GM18870 (cell line): ENCODE data around the gene ERMAP.
"Not testable (repeated sequence)": the region's sequence is repeated elsewhere in the genome, so short reads cannot be mapped to it uniquely, and the experiment has no call there.

Experiments
- ATAC-seq: cut with Tn5 transposase; IDR thresholded peaks from one replicate; pipeline ENCODE4 v1.9.1; 2021; ENCODE audit warnings: moderate library complexity; ENCODE audit not compliant: unreplicated experiment

The ERMAP gene

GRCh38 chr1:42869254-42869653 is 52.3 kb downstream of the ERMAP start:
- not testable (repeated sequence) for ATAC-seq

DNA sequence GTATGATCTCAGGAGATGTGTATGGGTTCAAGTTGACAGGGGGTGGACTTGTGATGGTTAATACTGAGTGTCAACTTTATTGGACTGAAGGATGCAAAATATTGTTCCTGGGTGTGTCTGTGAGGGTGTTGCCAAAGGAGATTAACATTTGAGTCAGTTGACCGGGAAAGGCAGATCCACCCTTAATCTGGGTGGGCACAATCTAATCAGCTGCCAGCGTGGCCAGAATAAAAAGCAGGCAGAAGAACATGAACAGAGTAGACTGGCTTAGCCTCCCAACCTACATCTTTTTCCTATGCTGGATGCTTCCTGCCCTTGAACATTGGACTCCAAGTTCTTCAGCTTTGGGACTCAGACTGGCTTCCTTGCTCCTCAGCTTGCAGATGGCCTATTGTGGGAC is 52.8 kb downstream of the ERMAP start:
- not testable (repeated sequence) for ATAC-seq

- not testable (repeated sequence) for ATAC-seq
Observed at GRCh38 chr1:42873108-42873507, 56.2 kb downstream of the ERMAP start.

DNA sequence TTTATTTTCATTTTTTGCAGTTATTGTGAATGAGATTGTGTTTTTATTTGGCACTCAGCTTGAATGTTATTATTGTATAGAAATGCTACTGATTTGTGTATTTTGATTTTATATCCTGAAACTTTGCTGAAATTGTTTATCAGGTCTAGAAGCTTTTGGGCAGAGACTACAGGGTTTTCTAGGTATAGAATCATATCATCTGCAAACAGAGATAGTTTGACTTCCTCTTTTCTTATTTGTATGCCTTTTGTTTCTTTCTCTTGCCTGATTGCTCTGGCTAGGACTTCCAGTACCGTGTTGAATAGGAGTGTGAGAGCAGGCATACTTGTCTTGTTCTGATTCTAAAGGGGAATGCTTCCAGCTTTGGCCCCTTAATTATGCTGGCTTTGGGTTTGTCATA is 56.7 kb downstream of the ERMAP start:
- ATAC-seq = no peak

DNA sequence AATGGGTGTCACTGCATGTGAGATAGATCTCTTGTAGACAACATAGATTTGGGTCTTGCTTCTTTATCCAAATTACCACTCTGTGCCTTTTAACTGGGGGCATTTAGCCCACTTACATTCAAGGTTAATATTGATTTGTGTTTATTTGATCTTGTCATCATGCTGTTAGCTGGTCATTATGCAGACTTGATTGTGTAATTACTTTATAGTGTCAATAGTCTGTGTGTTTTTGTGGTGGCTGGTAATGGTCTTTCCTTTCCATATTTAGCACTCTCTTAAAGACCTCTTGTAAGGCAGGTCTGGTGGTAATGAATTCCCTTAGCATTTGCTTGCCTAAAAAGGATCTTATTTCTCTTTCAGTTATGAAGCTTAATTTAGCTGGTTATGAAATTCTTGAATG is 59.1 kb downstream of the ERMAP start:
- no peak for ATAC-seq

- no peak for ATAC-seq
Observed at GRCh38 chr1:42877380-42877779, 60.5 kb downstream of the ERMAP start.

GRCh38 chr1:42880384-42880783 is 63.5 kb downstream of the ERMAP start:
- no peak for ATAC-seq

DNA sequence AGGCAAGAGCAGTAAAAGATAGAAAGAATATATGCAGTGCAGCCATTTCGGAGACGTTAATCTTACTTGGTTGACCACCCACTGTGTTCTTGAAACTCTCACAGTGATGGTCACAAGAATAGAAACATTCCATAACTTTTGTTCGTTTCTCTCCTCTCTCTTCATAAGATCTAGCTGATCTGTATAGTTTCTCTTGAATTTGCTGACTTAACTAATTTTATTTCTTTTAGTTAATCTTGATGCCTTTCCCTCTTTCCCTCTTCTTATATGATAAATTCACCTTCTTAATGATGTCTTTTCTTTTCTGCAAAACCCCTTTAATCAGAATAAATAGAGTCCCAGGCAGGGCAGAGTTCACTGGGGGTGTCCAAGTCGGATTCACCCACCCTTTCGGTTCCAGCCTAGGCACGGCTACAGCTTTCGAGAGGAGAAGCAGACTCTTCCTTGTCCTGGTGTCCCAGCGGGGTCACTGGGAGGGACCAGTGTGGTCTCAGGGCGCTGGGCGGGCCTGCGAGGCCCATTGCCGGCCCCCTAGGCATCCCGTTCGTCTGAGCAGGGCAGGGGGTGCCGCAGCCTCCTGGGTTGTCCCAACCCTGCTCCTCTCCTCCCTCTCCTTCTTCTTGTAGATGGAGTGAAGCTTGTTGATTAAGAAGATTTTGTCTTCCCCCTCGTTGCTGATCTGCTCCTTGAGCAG is 69.3 kb downstream of the ERMAP start:
- no peak for ATAC-seq

GRCh38 chr1:42886800-42887199 is 69.9 kb downstream of the ERMAP start:
- ATAC-seq = no peak

- no peak for ATAC-seq
Observed at GRCh38 chr1:42887366-42887765, 70.4 kb downstream of the ERMAP start.

DNA sequence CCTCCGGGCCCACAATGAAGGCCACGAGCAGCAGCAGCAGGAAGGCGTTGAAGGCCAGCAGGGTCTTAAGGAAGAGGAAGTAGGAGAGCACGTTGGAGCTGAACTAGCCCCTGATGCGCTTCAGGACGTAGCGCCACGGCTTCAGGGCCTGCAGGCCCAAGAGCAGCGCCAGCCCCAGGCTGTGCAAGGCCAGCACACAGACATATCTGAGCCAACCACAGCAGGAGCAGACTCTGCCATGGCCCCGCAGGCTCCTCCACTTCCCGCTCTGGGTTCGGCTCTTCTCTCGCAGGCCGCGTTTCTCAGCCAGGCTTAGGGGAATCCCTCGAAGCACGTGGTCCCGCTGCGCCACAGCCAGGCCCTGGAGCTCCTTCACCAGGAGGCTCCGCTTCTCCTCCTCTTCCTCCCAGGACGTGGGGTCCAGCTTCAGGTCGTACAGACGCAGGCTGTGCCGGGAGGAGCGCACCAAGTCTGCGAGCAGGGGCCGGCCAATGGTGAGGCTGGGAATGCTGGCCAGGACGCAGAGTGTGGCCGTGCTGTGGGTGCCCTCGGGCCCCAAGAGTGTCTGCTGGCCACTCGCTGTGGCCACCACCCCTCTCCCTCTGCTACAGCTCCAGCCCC is 71.2 kb downstream of the ERMAP start:
- no peak for ATAC-seq

DNA sequence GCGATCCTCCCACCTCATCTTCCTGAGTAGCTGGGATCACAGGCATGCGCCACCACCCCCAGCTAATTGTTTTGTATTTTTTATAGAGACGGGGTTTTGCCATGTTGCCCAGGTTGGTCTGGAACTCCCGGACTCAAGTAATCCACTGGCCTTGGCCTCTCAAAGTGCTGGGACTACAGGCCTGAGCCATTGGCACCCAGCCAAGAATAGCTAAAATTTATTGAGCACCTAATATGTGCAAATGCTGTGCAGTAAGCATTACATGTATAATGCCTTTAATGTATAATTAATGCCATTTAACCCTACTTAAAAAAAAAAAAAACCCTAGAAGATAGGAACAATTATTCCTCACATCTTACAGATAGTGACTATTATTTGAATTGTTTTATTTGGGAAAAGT is 72.3 kb downstream of the ERMAP start:
- ATAC-seq = no peak

- no peak for ATAC-seq
Observed at GRCh38 chr1:42891465-42892138, 74.7 kb downstream of the ERMAP start.
